ENCODE measurements around the gene TRIM32. TPM values are rescaled to one million over a fixed set of nuclear protein-coding genes. Genes with fewer than 3 reads are reported as not detected.
A peak's percentile ranks its signal among the peaks of the same experiment; 100 is the strongest.

The TRIM32 gene
- total RNA-seq, 2 experiments from 2014 or later, result 4.4 to 5.8 TPM

GRCh38 chr9:116694785-116695291 lies 7.7 kb downstream of the TRIM32 start:
- CTCF ChIA-PET, result interaction anchor here (1.1 kb wide), 1 partner anchor 23 kb away, joined by 3 read pairs; no protein-coding TSS in a partner anchor
- H3K27ac Mint-ChIP-seq, result no peak overlapping the region
- ATAC-seq (ENCODE audit: poor library complexity), result no peak

GRCh38 chr9:116695438-116695837 lies 8.3 kb downstream of the TRIM32 start:
- H3K36me3 ChIP-seq (ENCODE audit: insufficient read depth, low read length), result peaks cover 27% of the 10 kb centered on the region
- ATAC-seq (ENCODE audit: poor library complexity) (no peak), DNase-seq (no peak)
- no peak overlapping the region for H3K27ac ChIP-seq (ENCODE audit: low read depth in 1 of 2, low read length in 2 of 2)
- no peaks in the 10 kb centered on the region for H3K4me1 ChIP-seq (ENCODE audit: insufficient read depth, low read length)
- H3K4me3 ChIP-seq (ENCODE audit: low read length), result no peak overlapping the region
- H3K27me3 ChIP-seq (ENCODE audit: control insufficient read depth in 1 of 2, insufficient read depth in 2 of 2, low read length in 2 of 2), result no peaks in the 10 kb centered on the region
- peaks cover 0 to 5% of the 10 kb centered on the region in 2 experiments for H3K9me3 ChIP-seq (ENCODE audit: control insufficient read depth in 1 of 2, insufficient read depth in 1 of 2, low read length in 2 of 2)
- ChIA-PET CTCF (interaction anchor here (1.1 kb wide), 1 partner anchor 23 kb away, joined by 3 read pairs; no protein-coding TSS in a partner anchor), POLR2A (no interaction called here)
- no peaks in the 10 kb centered on the region for H3K27me3 Mint-ChIP-seq
- peaks cover 56% of the 10 kb centered on the region for H3K36me3 Mint-ChIP-seq (ENCODE audit: low read depth)
- intact Hi-C loops (cut with DNase I, micrococcal nuclease), result no loop called here
- no peak for TF ChIP-seq CTCF (IDR thresholded peaks at IDR 0.05)
- no peak overlapping the region for H3K4me3 Mint-ChIP-seq
- H3K4me1 Mint-ChIP-seq (ENCODE audit: low read depth), result peaks cover 52% of the 10 kb centered on the region
- H3K27ac Mint-ChIP-seq, result no peak overlapping the region
- peaks cover 4% of the 10 kb centered on the region for H3K9me3 Mint-ChIP-seq

More at GRCh38 chr9:116694785-116695291, 7.7 kb downstream of the TRIM32 start:
- H3K4me3 Mint-ChIP-seq, result no peak overlapping the region
- Histone ChIP-seq H3K4me3 (ENCODE audit: low read length) (no peak overlapping the region), H3K9me3 (ENCODE audit: control insufficient read depth in 1 of 2, insufficient read depth in 1 of 2, low read length in 2 of 2) (peaks cover 0 to 5% of the 10 kb centered on the region in 2 experiments), H3K36me3 (ENCODE audit: insufficient read depth, low read length) (peaks cover 21% of the 10 kb centered on the region), H3K4me1 (ENCODE audit: insufficient read depth, low read length) (peaks cover under 1% of the 10 kb centered on the region), H3K27me3 (ENCODE audit: control insufficient read depth in 1 of 2, insufficient read depth in 2 of 2, low read length in 2 of 2) (no peaks in the 10 kb centered on the region), H3K27ac (ENCODE audit: low read depth in 1 of 2, low read length in 2 of 2) (no peak overlapping the region)
- no peak for DNase-seq
- TF ChIP-seq CTCF (IDR thresholded peaks at IDR 0.05), result no peak
- no peaks in the 10 kb centered on the region for H3K9me3 Mint-ChIP-seq
- POLR2A ChIA-PET, result no interaction called here
- peaks cover 52% of the 10 kb centered on the region for H3K4me1 Mint-ChIP-seq (ENCODE audit: low read depth)
- no peaks in the 10 kb centered on the region for H3K27me3 Mint-ChIP-seq
- peaks cover 50% of the 10 kb centered on the region for H3K36me3 Mint-ChIP-seq (ENCODE audit: low read depth)
- intact Hi-C loops (cut with DNase I, micrococcal nuclease), result no loop called here

GRCh38 chr9:116697362-116697761 lies 10.3 kb downstream of the TRIM32 start:
- Histone ChIP-seq H3K27ac (ENCODE audit: low read depth in 1 of 2, low read length in 2 of 2) (no peak overlapping the region), H3K9me3 (ENCODE audit: control insufficient read depth in 1 of 2, insufficient read depth in 1 of 2, low read length in 2 of 2) (peaks cover 0 to 5% of the 10 kb centered on the region in 2 experiments), H3K4me1 (ENCODE audit: insufficient read depth, low read length) (peaks cover 3% of the 10 kb centered on the region), H3K36me3 (ENCODE audit: insufficient read depth, low read length) (peaks cover 28% of the 10 kb centered on the region), H3K27me3 (ENCODE audit: control insufficient read depth in 1 of 2, insufficient read depth in 2 of 2, low read length in 2 of 2) (no peaks in the 10 kb centered on the region), H3K4me3 (ENCODE audit: low read length) (no peak overlapping the region)
- CTCF ChIA-PET, result no interaction called here
- H3K27ac Mint-ChIP-seq, result peak overlapping the region; percentile 11
- no peak for TF ChIP-seq CTCF (IDR thresholded peaks at IDR 0.05)
- peaks cover 6% of the 10 kb centered on the region for H3K9me3 Mint-ChIP-seq
- intact Hi-C loops (cut with DNase I, micrococcal nuclease), result no loop called here
- H3K36me3 Mint-ChIP-seq (ENCODE audit: low read depth), result peaks cover 70% of the 10 kb centered on the region
- no peak for DNase-seq
- no peak for ATAC-seq (ENCODE audit: poor library complexity)
- peaks cover 52% of the 10 kb centered on the region for H3K4me1 Mint-ChIP-seq (ENCODE audit: low read depth)
- no peaks in the 10 kb centered on the region for H3K27me3 Mint-ChIP-seq
- POLR2A ChIA-PET, result interaction anchor here (1.2 kb wide), 1 partner anchor 10 kb away, joined by 3 read pairs; the partner anchor contains the start of gene TRIM32
- no peak overlapping the region for H3K4me3 Mint-ChIP-seq

All from CD4-positive, alpha-beta T cell (primary cell).